ENCODE data around the gene EIF2AK2. TPM values are rescaled to one million over a fixed set of nuclear protein-coding genes. Genes with fewer than 3 reads are reported as not detected.

Gene EIF2AK2
- total and polyA plus RNA-seq, 5 donors from 2014 or later = 20.5 to 40.9 (median 23.2) TPM

- no peaks in the 10 kb centered on the region for H3K27me3 Mint-ChIP-seq
- H3K4me1 Mint-ChIP-seq = no peaks in the 10 kb centered on the region
- no peak overlapping the region for H3K4me3 ChIP-seq (ENCODE audit: low read depth, low read length)
- no peaks in the 10 kb centered on the region for H3K27me3 ChIP-seq (ENCODE audit: control insufficient read depth, insufficient read depth, low read length)
- no peak overlapping the region for H3K4me3 Mint-ChIP-seq
- ATAC-seq (ENCODE audit: low read depth in 2 of 2) (no peak), DNase-seq (no peak)
- peaks cover 53% of the 10 kb centered on the region for H3K36me3 ChIP-seq (ENCODE audit: control insufficient read depth, insufficient read depth, low read length)
- H3K36me3 Mint-ChIP-seq = peaks cover 37% of the 10 kb centered on the region
- H3K27ac Mint-ChIP-seq = peak overlapping the region in 1 of 3 donors; percentile 0
- H3K9me3 Mint-ChIP-seq = no peaks in the 10 kb centered on the region
- H3K27ac ChIP-seq (ENCODE audit: insufficient read depth, low read length, poor library complexity, severe bottlenecking) = no peak overlapping the region
- no peaks in the 10 kb centered on the region for H3K4me1 ChIP-seq (ENCODE audit: control insufficient read depth, insufficient read depth, low read length, poor library complexity, severe bottlenecking)
- no peaks in the 10 kb centered on the region for H3K9me3 ChIP-seq (ENCODE audit: control insufficient read depth in 2 of 2, low read length in 2 of 2)
Measured at GRCh38 chr2:37110306-37111212, 46.2 kb downstream of the EIF2AK2 start.

DNA sequence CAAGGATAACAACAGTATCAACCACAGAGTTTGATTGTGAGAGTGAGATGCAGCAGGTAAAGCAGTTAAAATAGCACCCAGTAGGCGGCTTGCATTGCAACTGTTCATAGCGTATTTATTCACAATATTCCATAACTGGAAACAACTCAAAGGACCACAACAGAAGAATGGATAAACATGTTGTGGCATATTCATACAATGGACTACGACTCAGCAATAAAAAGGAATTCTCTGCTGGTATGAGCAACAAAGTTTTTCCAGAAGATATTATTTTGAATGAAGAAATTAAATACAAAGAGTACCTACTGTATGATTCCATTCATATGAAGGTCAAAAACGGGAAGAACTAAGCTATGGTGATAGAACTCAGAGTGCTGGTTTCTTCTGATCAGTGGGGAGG is 47.3 kb downstream of the EIF2AK2 start:
- no peak overlapping the region for H3K27ac ChIP-seq (ENCODE audit: insufficient read depth, low read length, poor library complexity, severe bottlenecking)
- H3K4me3 ChIP-seq (ENCODE audit: low read depth, low read length) = no peak overlapping the region
- H3K36me3 Mint-ChIP-seq = peaks cover 44% of the 10 kb centered on the region
- H3K27me3 ChIP-seq (ENCODE audit: control insufficient read depth, insufficient read depth, low read length) = no peaks in the 10 kb centered on the region
- no peak overlapping the region for H3K4me3 Mint-ChIP-seq
- DNase-seq (no peak), ATAC-seq (ENCODE audit: low read depth in 2 of 2) (no peak)
- no peaks in the 10 kb centered on the region for H3K4me1 ChIP-seq (ENCODE audit: control insufficient read depth, insufficient read depth, low read length, poor library complexity, severe bottlenecking)
- H3K27me3 Mint-ChIP-seq = no peaks in the 10 kb centered on the region
- H3K36me3 ChIP-seq (ENCODE audit: control insufficient read depth, insufficient read depth, low read length) = peaks cover 53% of the 10 kb centered on the region
- no peaks in the 10 kb centered on the region for H3K9me3 Mint-ChIP-seq
- H3K4me1 Mint-ChIP-seq = no peaks in the 10 kb centered on the region
- no peaks in the 10 kb centered on the region for H3K9me3 ChIP-seq (ENCODE audit: control insufficient read depth in 2 of 2, low read length in 2 of 2)
- no peak overlapping the region for H3K27ac Mint-ChIP-seq

DNA sequence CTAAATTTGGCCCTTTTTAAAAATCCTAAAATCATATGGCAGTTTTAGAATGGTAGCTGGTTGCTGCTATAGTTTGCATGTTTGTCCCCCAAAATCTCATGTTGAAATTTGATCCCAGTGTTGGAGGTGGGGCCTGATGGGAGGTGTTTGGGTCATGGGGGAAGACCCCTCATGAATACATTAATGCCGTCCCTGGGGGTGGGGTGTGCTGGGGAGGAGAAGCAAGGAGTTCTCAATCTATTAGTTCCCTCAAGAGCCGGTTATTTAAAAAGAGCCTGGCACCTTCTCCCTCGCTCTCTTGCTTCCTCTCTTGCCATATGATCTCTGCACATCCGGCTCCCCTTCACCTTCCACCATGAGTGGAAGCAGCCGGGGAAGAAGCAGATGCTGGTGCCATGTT is 51.6 kb downstream of the EIF2AK2 start:
- no peaks in the 10 kb centered on the region for H3K9me3 Mint-ChIP-seq
- Histone ChIP-seq H3K4me3 (ENCODE audit: low read depth, low read length) (no peak overlapping the region), H3K27me3 (ENCODE audit: control insufficient read depth, insufficient read depth, low read length) (no peaks in the 10 kb centered on the region), H3K9me3 (ENCODE audit: control insufficient read depth in 2 of 2, low read length in 2 of 2) (no peaks in the 10 kb centered on the region), H3K27ac (ENCODE audit: insufficient read depth, low read length, poor library complexity, severe bottlenecking) (no peak overlapping the region), H3K36me3 (ENCODE audit: control insufficient read depth, insufficient read depth, low read length) (peaks cover 49% of the 10 kb centered on the region), H3K4me1 (ENCODE audit: control insufficient read depth, insufficient read depth, low read length, poor library complexity, severe bottlenecking) (no peaks in the 10 kb centered on the region)
- H3K4me3 Mint-ChIP-seq = no peak overlapping the region
- H3K27me3 Mint-ChIP-seq = no peaks in the 10 kb centered on the region
- H3K27ac Mint-ChIP-seq = no peak overlapping the region
- DNase-seq (no peak), ATAC-seq (ENCODE audit: low read depth in 2 of 2) (no peak)
- peaks cover 41% of the 10 kb centered on the region for H3K36me3 Mint-ChIP-seq
- H3K4me1 Mint-ChIP-seq = no peaks in the 10 kb centered on the region

DNA sequence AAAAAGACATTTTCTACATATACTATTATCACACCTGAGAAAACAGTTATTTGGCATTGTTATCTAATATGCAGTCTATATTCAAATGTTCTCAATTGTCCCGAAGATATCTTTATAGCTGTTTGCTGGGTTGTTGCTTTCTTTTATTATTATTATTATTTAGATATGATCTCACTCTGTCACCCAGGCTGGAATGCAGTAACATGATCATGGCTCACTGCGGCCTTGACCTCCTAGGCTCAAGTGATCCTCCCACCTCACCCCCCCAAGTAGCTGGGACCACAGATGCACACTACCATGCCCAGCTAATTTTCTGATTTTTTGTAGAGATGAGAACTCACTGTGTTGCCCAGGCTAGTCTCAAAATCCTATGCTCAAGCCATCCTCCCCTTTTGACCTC is 52.6 kb downstream of the EIF2AK2 start:
- H3K27me3 ChIP-seq (ENCODE audit: control insufficient read depth, insufficient read depth, low read length) = no peaks in the 10 kb centered on the region
- H3K27ac ChIP-seq (ENCODE audit: insufficient read depth, low read length, poor library complexity, severe bottlenecking) = no peak overlapping the region
- H3K36me3 Mint-ChIP-seq = peaks cover 48% of the 10 kb centered on the region
- H3K4me1 Mint-ChIP-seq = peaks cover 0 to 7% (median 0%) of the 10 kb centered on the region in 4 donors
- no peak overlapping the region for H3K27ac Mint-ChIP-seq
- H3K4me3 Mint-ChIP-seq = no peak overlapping the region
- H3K9me3 Mint-ChIP-seq = no peaks in the 10 kb centered on the region
- H3K9me3 ChIP-seq (ENCODE audit: control insufficient read depth in 2 of 2, low read length in 2 of 2) = no peaks in the 10 kb centered on the region
- H3K27me3 Mint-ChIP-seq = no peaks in the 10 kb centered on the region
- ATAC-seq (ENCODE audit: low read depth in 2 of 2) = no peak
- H3K36me3 ChIP-seq (ENCODE audit: control insufficient read depth, insufficient read depth, low read length) = peaks cover 42% of the 10 kb centered on the region
- DNase-seq = no peak
- H3K4me3 ChIP-seq (ENCODE audit: low read depth, low read length) = no peak overlapping the region
- H3K4me1 ChIP-seq (ENCODE audit: control insufficient read depth, insufficient read depth, low read length, poor library complexity, severe bottlenecking) = no peaks in the 10 kb centered on the region

- H3K36me3 Mint-ChIP-seq = peaks cover 36% of the 10 kb centered on the region
- no peak overlapping the region for H3K4me3 Mint-ChIP-seq
- no peaks in the 10 kb centered on the region for H3K27me3 Mint-ChIP-seq
- DNase-seq (no peak), ATAC-seq (ENCODE audit: low read depth in 2 of 2) (no peak)
- H3K36me3 ChIP-seq (ENCODE audit: control insufficient read depth, insufficient read depth, low read length) = peaks cover 42% of the 10 kb centered on the region
- H3K9me3 Mint-ChIP-seq = no peaks in the 10 kb centered on the region
- no peaks in the 10 kb centered on the region for H3K4me1 ChIP-seq (ENCODE audit: control insufficient read depth, insufficient read depth, low read length, poor library complexity, severe bottlenecking)
- H3K4me3 ChIP-seq (ENCODE audit: low read depth, low read length) = no peak overlapping the region
- H3K9me3 ChIP-seq (ENCODE audit: control insufficient read depth in 2 of 2, low read length in 2 of 2) = no peaks in the 10 kb centered on the region
- H3K27me3 ChIP-seq (ENCODE audit: control insufficient read depth, insufficient read depth, low read length) = no peaks in the 10 kb centered on the region
- no peak overlapping the region for H3K27ac Mint-ChIP-seq
- peaks cover 0 to 7% (median 0%) of the 10 kb centered on the region in 4 donors for H3K4me1 Mint-ChIP-seq
- H3K27ac ChIP-seq (ENCODE audit: insufficient read depth, low read length, poor library complexity, severe bottlenecking) = no peak overlapping the region
Measured at GRCh38 chr2:37102588-37102987, 54.2 kb downstream of the EIF2AK2 start.

DNA sequence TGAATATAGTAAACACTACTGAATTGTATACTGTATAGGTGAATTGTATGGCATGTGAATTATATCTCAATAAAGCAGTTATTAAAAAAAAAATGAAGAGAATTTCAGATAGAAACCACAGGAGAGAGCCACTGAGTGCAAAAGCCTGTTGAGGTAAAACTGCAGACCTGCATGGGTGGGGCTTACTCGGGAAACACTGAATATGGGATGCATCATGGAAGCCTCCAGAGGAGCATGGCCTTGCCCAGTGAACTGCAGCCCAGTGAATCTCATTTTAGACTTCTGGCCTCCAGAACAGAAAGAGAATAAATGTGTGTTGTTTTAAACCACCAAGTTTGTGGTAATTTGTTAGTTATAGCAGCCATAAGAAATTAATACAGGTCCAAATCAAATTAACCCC is 56.7 kb downstream of the EIF2AK2 start:
- Mint-ChIP-seq H3K9me3 (no peaks in the 10 kb centered on the region), H3K27me3 (no peaks in the 10 kb centered on the region)
- H3K27me3 ChIP-seq (ENCODE audit: control insufficient read depth, insufficient read depth, low read length) = no peaks in the 10 kb centered on the region

GRCh38 chr2:37098416-37099118 is 58.2 kb downstream of the EIF2AK2 start:
- Histone ChIP-seq H3K36me3 (ENCODE audit: control insufficient read depth, insufficient read depth, low read length) (peaks cover 60% of the 10 kb centered on the region), H3K9me3 (ENCODE audit: control insufficient read depth in 2 of 2, low read length in 2 of 2) (no peaks in the 10 kb centered on the region), H3K27me3 (ENCODE audit: control insufficient read depth, insufficient read depth, low read length) (no peaks in the 10 kb centered on the region), H3K27ac (ENCODE audit: insufficient read depth, low read length, poor library complexity, severe bottlenecking) (no peak overlapping the region), H3K4me3 (ENCODE audit: low read depth, low read length) (no peak overlapping the region), H3K4me1 (ENCODE audit: control insufficient read depth, insufficient read depth, low read length, poor library complexity, severe bottlenecking) (no peaks in the 10 kb centered on the region)
- no peak for DNase-seq
- Mint-ChIP-seq H3K9me3 (no peaks in the 10 kb centered on the region), H3K36me3 (peaks cover 29% of the 10 kb centered on the region), H3K4me1 (peaks cover 0 to 9% (median 0%) of the 10 kb centered on the region in 4 donors), H3K4me3 (no peak overlapping the region), H3K27ac (no peak overlapping the region), H3K27me3 (no peaks in the 10 kb centered on the region)
- no peak for ATAC-seq (ENCODE audit: low read depth in 2 of 2)

More for the DNA sequence above, 56.7 kb downstream of the EIF2AK2 start:
- peaks cover 47% of the 10 kb centered on the region for H3K36me3 ChIP-seq (ENCODE audit: control insufficient read depth, insufficient read depth, low read length)
- Mint-ChIP-seq H3K36me3 (peaks cover 28% of the 10 kb centered on the region), H3K4me1 (peaks cover 0 to 9% (median 0%) of the 10 kb centered on the region in 4 donors), H3K27ac (no peak overlapping the region), H3K4me3 (no peak overlapping the region)
- no peaks in the 10 kb centered on the region for H3K4me1 ChIP-seq (ENCODE audit: control insufficient read depth, insufficient read depth, low read length, poor library complexity, severe bottlenecking)
- H3K4me3 ChIP-seq (ENCODE audit: low read depth, low read length) = no peak overlapping the region
- DNase-seq = no peak
- no peak overlapping the region for H3K27ac ChIP-seq (ENCODE audit: insufficient read depth, low read length, poor library complexity, severe bottlenecking)
- no peaks in the 10 kb centered on the region for H3K9me3 ChIP-seq (ENCODE audit: control insufficient read depth in 2 of 2, low read length in 2 of 2)
- no peak for ATAC-seq (ENCODE audit: low read depth in 2 of 2)

All from CD4-positive, CD25-positive, alpha-beta regulatory T cell (primary cell).